Endometrial microvascular endothelial cells (primary cell): Measurements from ENCODE around the gene FAM50A. TPM values are rescaled to one million over a fixed set of nuclear protein-coding genes. Genes with fewer than 3 reads are reported as not detected.

Experiments used
- in situ Hi-C: cut with HindIII; loops from 2 replicates; pipeline ENCODE4 v1.10.0; 2017; ENCODE audit warnings: low sequenced_read_pairs, low pct_unique_long_range_greater_than_20kb; ENCODE audit errors: inconsistent ontology term
- total RNA-seq: library from RNA; depleted of rRNA; stranded (reverse); fragments of >200 nt; gene quantifications from one replicate; pipeline ENCODE4 v1.2.3, GENCODE V29; 2015; ENCODE audit errors: inconsistent ontology term

FAM50A gene
- total RNA-seq, 1 donor from 2014 or later, result 34.3 TPM

DNA sequence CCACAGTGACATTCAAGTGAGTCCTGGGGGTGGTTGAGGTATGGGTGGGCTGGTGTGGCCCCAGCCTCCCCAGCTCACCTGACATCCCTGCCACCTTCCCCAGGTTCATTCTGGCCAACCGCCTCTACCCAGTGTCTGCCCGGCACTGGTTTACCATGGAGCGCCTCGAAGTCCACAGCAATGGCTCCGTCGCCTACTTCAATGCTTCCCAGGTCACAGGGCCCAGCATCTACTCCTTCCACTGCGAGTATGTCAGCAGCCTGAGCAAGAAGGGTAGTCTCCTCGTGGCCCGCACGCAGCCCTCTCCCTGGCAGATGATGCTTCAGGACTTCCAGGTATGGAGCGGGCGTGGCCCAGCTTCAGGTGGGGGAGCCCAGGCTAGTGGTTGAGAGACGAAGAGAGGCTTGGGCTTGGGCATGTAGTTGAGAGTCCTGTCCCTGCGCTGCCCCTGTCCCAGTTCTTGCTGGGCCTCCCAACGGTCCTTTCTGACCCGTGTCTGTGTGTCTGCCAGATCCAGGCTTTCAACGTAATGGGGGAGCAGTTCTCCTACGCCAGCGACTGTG lies 8.7 kb upstream of the FAM50A start:
- in situ Hi-C loops, result no loop called here

- in situ Hi-C loops, result no loop called here
These were observed 7.5 kb upstream of the FAM50A start for GRCh38 chrX:154436374-154436982.

DNA sequence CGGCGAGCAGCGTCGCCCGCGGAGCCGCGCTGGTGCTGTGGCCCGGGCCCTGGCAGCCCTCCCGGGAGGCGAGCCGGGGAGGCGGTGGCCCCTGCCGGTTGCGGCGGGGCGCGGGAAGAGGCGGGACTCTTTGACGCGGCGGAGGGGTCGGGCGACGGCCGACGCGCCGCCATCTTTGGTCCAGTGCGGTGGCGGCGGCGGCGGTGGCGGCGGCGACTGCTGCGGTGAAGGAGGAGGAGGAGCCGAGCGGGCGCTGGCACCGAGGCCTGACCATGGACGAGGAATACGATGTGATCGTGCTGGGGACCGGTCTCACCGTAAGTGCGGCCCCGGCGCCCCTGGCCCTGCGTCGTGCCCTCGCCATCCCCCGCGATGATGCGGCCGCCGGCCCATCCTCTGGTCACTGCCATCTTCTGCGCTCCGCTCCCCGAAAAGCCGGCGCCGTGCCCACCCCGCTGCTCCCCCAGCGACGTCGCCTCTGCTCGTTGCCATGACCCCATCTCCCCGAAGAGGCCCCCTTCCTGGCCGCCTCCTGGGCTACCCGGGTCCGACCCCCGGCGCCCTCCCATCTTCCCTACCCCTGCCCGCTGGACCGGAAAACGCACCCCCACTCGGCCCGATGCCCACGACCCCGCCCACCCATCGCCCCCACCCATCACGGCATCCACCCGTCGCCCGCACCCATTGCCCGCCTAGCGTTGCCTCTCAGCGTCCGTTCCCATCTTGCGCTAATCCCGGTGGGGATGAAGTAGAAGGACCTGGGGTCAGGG lies 6.8 kb upstream of the FAM50A start, which contains the start of gene GDI1:
Gene GDI1 (plus strand): TSS at position 172 of the 770 bp plus-strand sequence. CDS start 101 bp downstream, at position 273.
- in situ Hi-C loops, result no loop called here

- in situ Hi-C loops, result no loop called here
These were observed 5.7 kb upstream of the FAM50A start for GRCh38 chrX:154437971-154438893.

- in situ Hi-C loops, result no loop called here
These were observed 4.1 kb upstream of the FAM50A start for GRCh38 chrX:154439841-154440240.

DNA sequence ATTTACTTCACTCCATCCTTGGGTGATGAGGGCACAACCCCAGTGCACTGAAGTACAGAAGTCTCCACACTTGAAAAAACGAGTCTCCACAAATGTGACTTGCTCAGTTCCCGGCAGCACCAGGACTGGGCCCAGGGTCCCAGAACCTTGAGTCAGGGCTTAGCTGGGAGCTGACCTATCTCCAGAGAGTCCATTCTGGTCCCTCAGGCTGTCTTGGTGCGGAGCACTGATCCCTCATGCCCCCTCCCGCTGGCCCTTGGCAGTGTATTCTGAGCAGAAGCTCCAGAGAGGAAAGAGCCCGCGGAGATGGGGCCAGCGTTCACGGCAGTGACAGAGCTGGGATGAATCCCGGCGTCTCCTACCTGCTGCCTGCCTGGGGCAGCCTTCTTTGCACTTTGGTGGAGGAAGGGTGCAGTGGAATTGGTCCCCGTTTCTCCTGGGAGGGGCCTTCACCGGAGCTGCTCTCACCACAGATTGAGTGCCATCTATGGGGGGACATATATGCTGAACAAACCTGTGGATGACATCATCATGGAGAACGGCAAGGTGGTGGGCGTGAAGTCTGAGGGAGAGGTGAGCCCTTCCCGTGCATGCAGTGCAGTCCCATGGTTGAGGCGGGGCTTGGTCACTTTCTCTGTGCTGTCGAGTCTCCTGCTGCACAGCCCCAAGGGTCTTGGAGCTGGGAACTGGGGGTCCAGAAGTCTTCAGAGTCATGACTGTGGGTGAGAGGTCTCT lies 3.2 kb upstream of the FAM50A start:
- in situ Hi-C loops, result no loop called here

- in situ Hi-C loops, result no loop called here
These were observed 2.4 kb upstream of the FAM50A start for GRCh38 chrX:154441564-154441963.

- in situ Hi-C loops, result no loop called here
These were observed 1.8 kb upstream of the FAM50A start for GRCh38 chrX:154441984-154442707.

DNA sequence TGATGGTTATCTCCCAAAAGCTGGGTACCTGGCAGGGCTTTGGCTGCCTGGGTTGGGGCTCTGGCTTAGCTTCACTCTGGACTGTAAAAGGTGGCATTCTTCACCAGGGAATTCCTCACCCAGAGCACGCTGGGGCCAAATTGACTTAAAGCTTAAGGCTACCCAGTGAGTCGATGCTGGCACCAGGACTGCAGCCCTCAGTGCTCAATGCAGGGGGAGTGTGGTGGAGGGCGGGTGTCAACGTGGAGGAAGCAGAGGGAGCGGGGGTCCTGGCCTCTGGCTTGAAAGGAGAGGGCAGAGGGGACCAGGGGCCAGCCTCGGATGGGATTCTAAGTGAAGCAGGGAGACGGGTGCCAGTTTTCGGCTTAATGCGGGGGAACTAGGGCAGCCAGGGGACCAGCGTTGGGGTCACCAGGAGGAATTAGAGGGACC lies 446 bp upstream of the FAM50A start:
- in situ Hi-C loops, result no loop called here

- in situ Hi-C loops, result no loop called here
These were observed 860 bp downstream of the FAM50A start for GRCh38 chrX:154444755-154445246.

GRCh38 chrX:154445776-154446175 lies 1.8 kb downstream of the FAM50A start:
- in situ Hi-C loops, result no loop called here

GRCh38 chrX:154446430-154446829 lies 2.5 kb downstream of the FAM50A start:
- in situ Hi-C loops, result no loop called here

GRCh38 chrX:154448484-154448883 lies 4.5 kb downstream of the FAM50A start:
- in situ Hi-C loops, result no loop called here

DNA sequence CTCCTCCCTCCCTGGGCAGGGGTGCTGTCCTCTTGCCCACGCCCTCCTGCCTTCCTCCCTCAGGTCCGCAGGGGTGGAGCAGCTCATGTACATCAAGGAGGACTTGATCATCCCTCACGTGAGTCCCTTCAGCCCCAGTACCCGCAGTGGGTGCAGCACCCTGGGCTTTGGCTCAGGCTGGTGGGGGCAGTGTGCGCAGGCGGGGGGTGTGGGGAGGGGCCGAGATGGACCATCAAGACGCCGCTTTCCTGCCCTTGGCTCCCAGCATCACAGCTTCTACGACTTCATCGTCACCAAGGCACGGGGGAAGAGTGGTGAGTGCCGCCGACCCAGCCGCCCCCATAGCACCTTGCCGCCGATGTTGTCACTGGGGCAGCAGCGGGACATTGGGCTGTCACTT lies 5.7 kb downstream of the FAM50A start:
- in situ Hi-C loops, result no loop called here

- in situ Hi-C loops, result no loop called here
These were observed 6.4 kb downstream of the FAM50A start for GRCh38 chrX:154450312-154450711.

DNA sequence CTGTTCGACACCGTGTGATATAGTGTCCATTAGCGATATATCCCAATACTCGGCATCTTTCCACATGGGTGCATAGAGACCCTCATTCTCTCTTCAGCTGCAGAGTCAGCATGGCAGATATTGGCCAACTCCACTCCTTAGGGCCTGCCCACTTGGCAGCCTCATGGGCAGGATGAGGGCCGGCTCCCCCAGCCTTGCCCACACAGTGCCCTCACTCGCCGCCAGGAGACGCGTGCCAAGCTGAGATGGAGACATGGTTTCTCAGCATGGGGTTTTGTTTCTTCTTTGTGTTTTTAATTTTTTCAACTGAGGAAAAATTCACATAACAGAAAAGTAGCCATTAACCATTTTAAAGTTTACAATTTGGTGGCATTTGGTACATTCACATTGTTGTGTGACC lies 8.9 kb downstream of the FAM50A start:
- in situ Hi-C loops, result no loop called here

- in situ Hi-C loops, result no loop called here
These were observed 13.7 kb downstream of the FAM50A start for GRCh38 chrX:154457491-154458115.
